Duodenal mucosa (tissue), 2 donors: ENCODE measurements around the gene SELENON.

ENCODE experiments used
- H3K27ac ChIP-seq: one replicate; pipeline ENCODE4 v1.7.0; 2013; ENCODE audit warnings: low read depth, low read length
- H3K27me3 ChIP-seq, 2 donors: one replicate each; pipeline ENCODE4 v1.7.0; 2013; ENCODE audit warnings: low read length in 2 of 2, control low read depth in 1 of 2; ENCODE audit not compliant: insufficient read depth in 2 of 2, control insufficient read depth in 1 of 2
- H3K36me3 ChIP-seq, 2 donors: one replicate each; pipeline ENCODE4 v1.7.0; 2013; ENCODE audit warnings: low read length in 2 of 2, control low read depth in 1 of 2; ENCODE audit not compliant: insufficient read depth in 2 of 2, control insufficient read depth in 1 of 2
- H3K4me1 ChIP-seq, 2 donors: one replicate each; pipeline ENCODE4 v1.7.0; 2013; ENCODE audit warnings: low read length in 2 of 2, control low read depth in 1 of 2; ENCODE audit not compliant: insufficient read depth in 2 of 2, control insufficient read depth in 1 of 2
- H3K4me3 ChIP-seq, 2 donors: one replicate each; pipeline ENCODE4 v1.7.0; 2013; ENCODE audit warnings: low read length in 2 of 2, low read depth in 1 of 2
- H3K9ac ChIP-seq, 2 donors: one replicate each; pipeline ENCODE4 v1.7.0; 2013; ENCODE audit warnings: low read length in 2 of 2, low read depth in 1 of 2
- H3K9me3 ChIP-seq, 2 donors: one replicate each; pipeline ENCODE4 v1.7.0; 2013; ENCODE audit warnings: low read length in 2 of 2, control low read depth in 1 of 2; ENCODE audit not compliant: control insufficient read depth in 1 of 2

Gene SELENON

GRCh38 chr1:25781130-25781433, 18.9 kb upstream of the SELENON start:
- no peaks in the 10 kb centered on the region for H3K27me3 ChIP-seq
- H3K9ac ChIP-seq, result no peak overlapping the region
- H3K4me3 ChIP-seq, result no peak overlapping the region
- H3K4me1 ChIP-seq, result peaks cover 4 to 6% of the 10 kb centered on the region in 2 donors
- no peaks in the 10 kb centered on the region for H3K9me3 ChIP-seq
- no peaks in the 10 kb centered on the region for H3K36me3 ChIP-seq
- no peak overlapping the region for H3K27ac ChIP-seq

GRCh38 chr1:25782608-25783201, 17.3 kb upstream of the SELENON start:
- Histone ChIP-seq H3K27me3 (no peaks in the 10 kb centered on the region), H3K36me3 (peaks cover 0 to 4% of the 10 kb centered on the region in 2 donors), H3K4me3 (no peak overlapping the region), H3K9ac (no peak overlapping the region), H3K4me1 (peaks cover 4 to 6% of the 10 kb centered on the region in 2 donors), H3K9me3 (no peaks in the 10 kb centered on the region), H3K27ac (no peak overlapping the region)

- Histone ChIP-seq H3K27me3 (no peaks in the 10 kb centered on the region), H3K36me3 (peaks cover 0 to 4% of the 10 kb centered on the region in 2 donors), H3K4me3 (no peak overlapping the region), H3K9me3 (no peaks in the 10 kb centered on the region), H3K4me1 (peaks cover 4 to 6% of the 10 kb centered on the region in 2 donors), H3K27ac (no peak overlapping the region), H3K9ac (no peak overlapping the region)
Measured at GRCh38 chr1:25784575-25785051, 15.4 kb upstream of the SELENON start.

- peaks cover 3% of the 10 kb centered on the region in 2 donors for H3K4me1 ChIP-seq
- no peak overlapping the region for H3K4me3 ChIP-seq
- no peaks in the 10 kb centered on the region for H3K9me3 ChIP-seq
- H3K36me3 ChIP-seq, result peaks cover 0 to 4% of the 10 kb centered on the region in 2 donors
- H3K27me3 ChIP-seq, result no peaks in the 10 kb centered on the region
- H3K9ac ChIP-seq, result no peak overlapping the region
- no peak overlapping the region for H3K27ac ChIP-seq
Measured at GRCh38 chr1:25785333-25786067, 14.5 kb upstream of the SELENON start.

DNA sequence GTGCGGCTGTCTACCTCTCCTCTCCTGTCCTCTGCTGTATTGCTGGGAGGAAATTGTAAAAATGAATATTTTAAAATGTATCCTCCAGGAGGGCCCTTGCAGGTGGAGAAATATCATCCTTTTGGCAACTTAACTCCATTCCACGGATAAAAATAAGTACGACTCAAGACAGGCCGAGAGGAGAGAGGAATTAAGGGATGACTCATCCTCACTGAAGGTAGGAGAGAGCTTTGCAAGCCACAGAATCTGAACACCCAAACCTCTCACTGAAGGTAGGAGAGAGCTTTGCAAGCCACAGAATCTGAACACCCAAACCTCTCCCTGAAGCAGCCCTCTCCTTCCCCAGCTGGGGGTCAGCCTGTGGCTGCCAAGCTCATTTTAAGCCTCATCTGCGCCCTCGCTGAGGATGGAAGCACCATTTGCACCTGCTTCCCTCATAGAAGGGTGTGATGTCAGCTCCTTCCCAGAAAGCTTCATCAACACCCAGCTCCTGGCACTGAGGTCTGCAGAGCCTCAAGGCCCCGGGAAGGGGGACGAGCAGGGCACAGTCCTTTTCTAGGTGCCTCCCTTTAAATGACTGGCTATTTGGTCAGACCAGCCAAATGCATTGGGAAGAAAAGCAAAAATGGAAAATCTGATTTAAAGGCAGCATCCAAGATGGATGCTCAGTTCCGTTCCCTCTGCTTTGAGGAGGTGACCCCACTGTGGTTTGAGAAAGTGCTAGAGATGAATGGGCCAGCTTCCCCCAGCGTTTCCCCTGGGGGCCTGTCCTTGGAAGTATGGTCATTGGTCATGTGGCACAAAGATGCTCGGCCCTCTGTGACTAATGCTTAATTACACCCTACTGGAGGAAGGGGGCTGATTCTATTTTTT, 12.9 kb upstream of the SELENON start:
- Histone ChIP-seq H3K9ac (no peak overlapping the region), H3K4me1 (no peaks in the 10 kb centered on the region), H3K27me3 (no peaks in the 10 kb centered on the region), H3K4me3 (no peak overlapping the region), H3K27ac (no peak overlapping the region), H3K36me3 (peaks cover 0 to 4% of the 10 kb centered on the region in 2 donors), H3K9me3 (no peaks in the 10 kb centered on the region)

- H3K36me3 ChIP-seq, result peaks cover 0 to 4% of the 10 kb centered on the region in 2 donors
- H3K4me3 ChIP-seq, result no peak overlapping the region
- H3K9me3 ChIP-seq, result no peaks in the 10 kb centered on the region
- no peaks in the 10 kb centered on the region for H3K4me1 ChIP-seq
- H3K27me3 ChIP-seq, result no peaks in the 10 kb centered on the region
- no peak overlapping the region for H3K27ac ChIP-seq
- H3K9ac ChIP-seq, result no peak overlapping the region
Measured at GRCh38 chr1:25787760-25788166, 12.2 kb upstream of the SELENON start.

DNA sequence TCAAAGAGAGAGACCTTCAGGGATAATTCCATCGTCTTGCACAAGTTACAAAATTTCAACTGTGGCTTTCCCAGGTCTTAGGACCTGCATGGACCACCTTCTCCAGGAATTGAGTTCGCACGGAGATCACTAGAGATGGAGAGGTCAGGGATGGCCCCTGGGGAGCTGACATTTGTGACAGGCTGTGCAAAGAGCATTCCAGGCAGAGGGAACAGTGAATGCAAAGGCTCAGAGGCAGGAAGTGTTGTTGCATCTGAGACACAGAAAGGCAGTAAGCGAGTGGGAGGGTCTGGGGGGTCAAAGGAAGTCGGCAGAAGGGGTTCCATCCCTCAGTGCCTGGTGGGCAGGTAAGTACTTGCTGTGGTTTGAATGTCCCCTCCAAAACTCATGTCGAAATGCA, 9.5 kb upstream of the SELENON start:
- Histone ChIP-seq H3K9ac (no peak overlapping the region), H3K4me3 (no peak overlapping the region), H3K4me1 (no peaks in the 10 kb centered on the region), H3K27ac (no peak overlapping the region), H3K27me3 (no peaks in the 10 kb centered on the region), H3K9me3 (no peaks in the 10 kb centered on the region), H3K36me3 (peaks cover 0 to 4% of the 10 kb centered on the region in 2 donors)

GRCh38 chr1:25792115-25792514, 7.9 kb upstream of the SELENON start:
- Histone ChIP-seq H3K9me3 (no peaks in the 10 kb centered on the region), H3K36me3 (peaks cover 0 to 3% of the 10 kb centered on the region in 2 donors), H3K4me1 (peaks cover 6 to 8% of the 10 kb centered on the region in 2 donors), H3K4me3 (no peak overlapping the region), H3K27me3 (no peaks in the 10 kb centered on the region), H3K27ac (no peak overlapping the region), H3K9ac (no peak overlapping the region)

GRCh38 chr1:25793585-25794170, 6.3 kb upstream of the SELENON start:
- no peaks in the 10 kb centered on the region for H3K9me3 ChIP-seq
- no peak overlapping the region for H3K9ac ChIP-seq
- no peaks in the 10 kb centered on the region for H3K27me3 ChIP-seq
- no peak overlapping the region for H3K4me3 ChIP-seq
- no peaks in the 10 kb centered on the region for H3K36me3 ChIP-seq
- H3K4me1 ChIP-seq, result peaks cover 8 to 9% of the 10 kb centered on the region in 2 donors
- no peak overlapping the region for H3K27ac ChIP-seq

DNA sequence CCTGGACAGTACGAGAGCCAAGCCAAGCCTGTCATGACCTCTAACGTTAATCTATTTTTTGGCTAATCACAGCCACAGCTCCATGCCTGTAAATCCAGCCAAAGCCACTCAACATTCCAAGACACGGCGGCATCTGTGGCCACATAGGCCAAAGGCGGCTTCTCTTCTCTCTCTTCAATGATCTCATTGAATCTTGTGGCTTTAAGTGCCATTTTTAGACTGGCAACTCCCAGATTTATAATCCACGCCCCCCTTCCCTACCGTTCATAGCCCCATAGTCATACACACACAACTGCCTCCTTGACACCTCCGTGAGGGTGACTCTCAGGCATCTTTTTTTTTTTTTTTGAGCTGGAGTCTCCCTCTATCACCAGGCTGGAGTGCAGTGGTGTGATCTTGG, 5.7 kb upstream of the SELENON start:
- Histone ChIP-seq H3K27ac (no peak overlapping the region), H3K9ac (no peak overlapping the region), H3K9me3 (no peaks in the 10 kb centered on the region), H3K27me3 (no peaks in the 10 kb centered on the region), H3K4me1 (peaks cover 8 to 14% of the 10 kb centered on the region in 2 donors), H3K36me3 (no peaks in the 10 kb centered on the region), H3K4me3 (no peak overlapping the region)
